Activated CD8-positive, alpha-beta T cell treated with anti-CD3 and anti-CD28 coated beads for 36 hours (primary cell): ENCODE results near the gene TBRG1. TPM values are rescaled to one million over a fixed set of nuclear protein-coding genes. Genes with fewer than 3 reads are reported as not detected.

ENCODE experiments used
- ATAC-seq: fragments of 200-7000 bp; cut with Tn5 transposase; one replicate; pipeline ENCODE4 v1.10.0; 2021; ENCODE audit warnings: mild to moderate bottlenecking, moderate library complexity
- CTCF ChIA-PET: fragments of 350-600 bp; sonication (Branson Sonifier 250); formaldehyde crosslinking; loops from one replicate; lab custom pipeline; 2021; ENCODE audit warnings: antibody characterized with exemption; lab: Charles Lee
- POLR2A ChIA-PET: fragments of 350-600 bp; sonication (Branson Sonifier 250); formaldehyde crosslinking; loops from one replicate; lab custom pipeline; 2021; ENCODE audit warnings: antibody characterized with exemption; lab: Charles Lee
- DNase-seq: peaks from one replicate; pipeline ENCODE4 v3.0.0-alpha.2; 2020
- H3K27ac Mint-ChIP-seq: one replicate; pipeline ENCODE4 v1.8.0; 2021; ENCODE audit warnings: mild to moderate bottlenecking, mixed read lengths
- H3K27me3 Mint-ChIP-seq: one replicate; pipeline ENCODE4 v1.8.0; 2021; ENCODE audit warnings: mixed read lengths
- H3K36me3 Mint-ChIP-seq: one replicate; pipeline ENCODE4 v1.8.0; 2021; ENCODE audit warnings: low read depth, mixed read lengths
- H3K4me1 Mint-ChIP-seq: one replicate; pipeline ENCODE4 v1.8.0; 2021; ENCODE audit warnings: low read depth, mixed read lengths
- H3K4me3 Mint-ChIP-seq: one replicate; pipeline ENCODE4 v1.8.0; 2021; ENCODE audit warnings: mild to moderate bottlenecking, moderate library complexity, mixed read lengths
- H3K9me3 Mint-ChIP-seq: one replicate; pipeline ENCODE4 v1.8.0; 2021; ENCODE audit warnings: mixed read lengths
- CTCF ChIP-seq: fragments of 200-600 bp; IDR thresholded peaks from one replicate; pipeline ENCODE4 v1.8.0; 2022; ENCODE audit warnings: antibody characterized with exemption, mild to moderate bottlenecking
- intact Hi-C: fragments of 100-400 bp; cut with micrococcal nuclease; formaldehyde crosslinking; loops from one replicate; pipeline ENCODE4 v1.10.0; 2022
- total RNA-seq, 2 experiments: library from RNA; stranded (reverse); gene quantifications; one replicate each; pipeline ENCODE4 v1.2.3, GENCODE V29; 2021

TBRG1 gene
- total RNA-seq, 2 experiments from 2014 or later, result 31.9 to 32.1 TPM

GRCh38 chr11:124612567-124613246 lies 10.0 kb upstream of the TBRG1 start:
- no peak for TF ChIP-seq CTCF
- POLR2A ChIA-PET, result interaction anchor here (1.5 kb wide), 1 partner anchor 10 kb away, joined by 4 read pairs; the partner anchor contains the start of gene TBRG1
- CTCF ChIA-PET, result no interaction called here
- intact Hi-C loops, result no loop called here
- Mint-ChIP-seq H3K27ac (peak overlapping the region; percentile 24), H3K4me1 (peaks cover 10% of the 10 kb centered on the region), H3K27me3 (peaks cover 4% of the 10 kb centered on the region), H3K4me3 (no peak overlapping the region), H3K9me3 (no peaks in the 10 kb centered on the region), H3K36me3 (no peaks in the 10 kb centered on the region)
- ATAC-seq (no peak), DNase-seq (no peak)

DNA sequence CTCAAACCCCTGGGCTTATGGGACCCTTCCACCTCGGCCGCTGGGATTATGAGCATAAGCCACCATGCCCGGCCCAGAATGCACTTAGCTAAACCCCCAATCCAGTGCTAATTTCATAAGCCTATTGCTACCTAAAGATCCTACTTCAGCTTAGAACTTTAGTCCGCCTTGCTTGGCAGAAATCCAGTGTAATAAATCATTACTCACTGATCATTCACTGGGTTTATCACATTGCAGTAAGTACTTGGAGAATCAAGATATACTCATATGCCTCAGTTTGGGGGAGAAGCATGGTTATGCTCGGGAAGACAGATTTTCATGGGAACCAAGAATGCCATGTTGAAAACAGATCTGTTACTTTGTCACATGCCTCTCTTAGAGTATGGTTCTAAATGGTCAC lies 3.8 kb upstream of the TBRG1 start:
- H3K4me1 Mint-ChIP-seq, result peaks cover 5% of the 10 kb centered on the region
- no peaks in the 10 kb centered on the region for H3K36me3 Mint-ChIP-seq
- ChIA-PET POLR2A (interaction anchor here (0.9 kb wide), 1 partner anchor 51 kb away, joined by 4 read pairs; no protein-coding TSS in a partner anchor), CTCF (interaction anchor here (1.2 to 1.8 kb wide), 3 partner anchors 12 to 25 kb away, joined by 3 to 4 read pairs (median 3); no protein-coding TSS in a partner anchor)
- peaks cover 10% of the 10 kb centered on the region for H3K27me3 Mint-ChIP-seq
- no peak overlapping the region for H3K27ac Mint-ChIP-seq
- no peak overlapping the region for H3K4me3 Mint-ChIP-seq
- intact Hi-C loops, result no loop called here
- H3K9me3 Mint-ChIP-seq, result no peaks in the 10 kb centered on the region
- no peak for TF ChIP-seq CTCF
- no peak for ATAC-seq
- no peak for DNase-seq

- DNase-seq (no peak), ATAC-seq (no peak)
- peaks cover 6% of the 10 kb centered on the region for H3K27me3 Mint-ChIP-seq
- no peaks in the 10 kb centered on the region for H3K9me3 Mint-ChIP-seq
- peak overlapping the region; percentile 93 for H3K27ac Mint-ChIP-seq
- H3K4me3 Mint-ChIP-seq, result peak overlapping the region; percentile 86
- ChIA-PET CTCF (interaction anchor here (1.0 to 3.1 kb wide), 6 partner anchors 10 to 175 kb away, joined by 3 to 15 read pairs (median 3); no protein-coding TSS in a partner anchor), POLR2A (interaction anchor here (1.0 kb wide), 1 partner anchor 19 kb away, joined by 3 read pairs; no protein-coding TSS in a partner anchor)
- intact Hi-C loops, result no loop called here
- TF ChIP-seq CTCF, result no peak
- H3K4me1 Mint-ChIP-seq, result peaks cover 31% of the 10 kb centered on the region
- H3K36me3 Mint-ChIP-seq, result peaks cover 27% of the 10 kb centered on the region
These were observed 1.3 kb downstream of the TBRG1 start for GRCh38 chr11:124623861-124624525.

- Mint-ChIP-seq H3K27ac (peak overlapping the region; percentile 39), H3K36me3 (peaks cover 29% of the 10 kb centered on the region)
- POLR2A ChIA-PET, result interaction anchor here (0.9 to 1.5 kb wide), 3 partner anchors 10 to 120 kb away, joined by 3 to 4 read pairs (median 3); no protein-coding TSS in a partner anchor
These were observed 3.0 kb downstream of the TBRG1 start for GRCh38 chr11:124625504-124626168.

More at GRCh38 chr11:124625504-124626168, 3.0 kb downstream of the TBRG1 start:
- CTCF ChIA-PET, result interaction anchor here (0.8 to 3.1 kb wide), 3 partner anchors 19 to 137 kb away, joined by 3 to 15 read pairs (median 3); no protein-coding TSS in a partner anchor
- H3K4me3 Mint-ChIP-seq, result no peak overlapping the region
- TF ChIP-seq CTCF, result no peak
- H3K9me3 Mint-ChIP-seq, result no peaks in the 10 kb centered on the region
- ATAC-seq (no peak), DNase-seq (no peak)
- intact Hi-C loops, result no loop called here
- H3K27me3 Mint-ChIP-seq, result no peaks in the 10 kb centered on the region
- H3K4me1 Mint-ChIP-seq, result peaks cover 31% of the 10 kb centered on the region
